Osteocyte (in vitro differentiated cells): ENCODE measurements around the gene ERICH6B. TPM values are rescaled to one million over a fixed set of nuclear protein-coding genes. Genes with fewer than 3 reads are reported as not detected.
A peak's percentile ranks its signal among the peaks of the same experiment; 100 is the strongest.

Experiments used
- DNase-seq: peaks from one replicate; pipeline ENCODE4 v3.0.0; 2021; ENCODE audit warnings: mixed read lengths; ENCODE audit not compliant: unreplicated experiment; ENCODE audit errors: extremely low spot score
- H3K27ac Mint-ChIP-seq: one replicate; pipeline ENCODE4 v1.8.0; 2021; ENCODE audit warnings: mild to moderate bottlenecking, mixed read lengths; ENCODE audit not compliant: unreplicated experiment
- H3K27me3 Mint-ChIP-seq: one replicate; pipeline ENCODE4 v1.8.0; 2021; ENCODE audit warnings: mixed read lengths; ENCODE audit not compliant: unreplicated experiment
- H3K36me3 Mint-ChIP-seq: one replicate; pipeline ENCODE4 v1.8.0; 2021; ENCODE audit warnings: mixed read lengths; ENCODE audit not compliant: unreplicated experiment
- H3K4me1 Mint-ChIP-seq: one replicate; pipeline ENCODE4 v1.8.0; 2021; ENCODE audit warnings: mixed read lengths; ENCODE audit not compliant: unreplicated experiment
- H3K4me3 Mint-ChIP-seq: one replicate; pipeline ENCODE4 v1.8.0; 2021; ENCODE audit warnings: mild to moderate bottlenecking, moderate library complexity, mixed read lengths; ENCODE audit not compliant: unreplicated experiment
- H3K9me3 Mint-ChIP-seq: one replicate; pipeline ENCODE4 v1.8.0; 2021; ENCODE audit warnings: mixed read lengths; ENCODE audit not compliant: unreplicated experiment
- CTCF ChIP-seq: fragments of 200-600 bp; sonication (generic); IDR thresholded peaks from 2 replicates; pipeline ENCODE4 v1.5.0; 2021; ENCODE audit warnings: antibody characterized with exemption, mild to moderate bottlenecking, moderate library complexity
- total RNA-seq: library from RNA; stranded (reverse); gene quantifications from 2 replicates; pipeline ENCODE4 v1.2.1, GENCODE V29; 2021

Gene ERICH6B
- total RNA-seq, 1 donor from 2014 or later, result not detected

- H3K36me3 Mint-ChIP-seq, result peaks cover 3% of the 10 kb centered on the region
- TF ChIP-seq CTCF, result no peak
- H3K27ac Mint-ChIP-seq, result no peak overlapping the region
- DNase-seq, result peak; percentile 65
- H3K9me3 Mint-ChIP-seq, result peaks cover 13% of the 10 kb centered on the region
- H3K4me3 Mint-ChIP-seq, result no peak overlapping the region
- no peaks in the 10 kb centered on the region for H3K4me1 Mint-ChIP-seq
- H3K27me3 Mint-ChIP-seq, result peaks cover 62% of the 10 kb centered on the region
Observed at GRCh38 chr13:45554604-45555109, 60.9 kb downstream of the ERICH6B start.

- peaks cover 47% of the 10 kb centered on the region for H3K27me3 Mint-ChIP-seq
- no peak overlapping the region for H3K4me3 Mint-ChIP-seq
- no peak for DNase-seq
- H3K9me3 Mint-ChIP-seq, result no peaks in the 10 kb centered on the region
- no peak for TF ChIP-seq CTCF
- H3K27ac Mint-ChIP-seq, result no peak overlapping the region
- peaks cover 7% of the 10 kb centered on the region for H3K4me1 Mint-ChIP-seq
- no peaks in the 10 kb centered on the region for H3K36me3 Mint-ChIP-seq
Observed at GRCh38 chr13:45548281-45548680, 67.3 kb downstream of the ERICH6B start.

- H3K4me1 Mint-ChIP-seq, result peaks cover 7% of the 10 kb centered on the region
Observed at GRCh38 chr13:45546410-45546765, 69.2 kb downstream of the ERICH6B start.

GRCh38 chr13:45545686-45546409, 69.7 kb downstream of the ERICH6B start:
- no peak overlapping the region for H3K27ac Mint-ChIP-seq

More at GRCh38 chr13:45546410-45546765, 69.2 kb downstream of the ERICH6B start:
- no peak overlapping the region for H3K27ac Mint-ChIP-seq
- no peak for TF ChIP-seq CTCF
- H3K27me3 Mint-ChIP-seq, result peaks cover 31% of the 10 kb centered on the region
- no peak overlapping the region for H3K4me3 Mint-ChIP-seq
- no peak for DNase-seq
- H3K9me3 Mint-ChIP-seq, result no peaks in the 10 kb centered on the region
- no peaks in the 10 kb centered on the region for H3K36me3 Mint-ChIP-seq

More at GRCh38 chr13:45545686-45546409, 69.7 kb downstream of the ERICH6B start:
- no peak for TF ChIP-seq CTCF
- peaks cover 26% of the 10 kb centered on the region for H3K27me3 Mint-ChIP-seq
- no peak for DNase-seq
- no peaks in the 10 kb centered on the region for H3K9me3 Mint-ChIP-seq
- H3K4me3 Mint-ChIP-seq, result no peak overlapping the region
- H3K36me3 Mint-ChIP-seq, result no peaks in the 10 kb centered on the region
- H3K4me1 Mint-ChIP-seq, result peaks cover 7% of the 10 kb centered on the region
